Stimulated activated CD8-positive, alpha-beta memory T cell treated with anti-CD3 and anti-CD28 coated beads, Interleukin-15, amount 100 ng/mL, for 24 hours (primary cell): ENCODE measurements around the gene ICOS.
"Not testable (repeated sequence)": the region's sequence is repeated elsewhere in the genome, so short reads cannot be mapped to it uniquely, and the experiment has no call there.

Source experiments
- DNase-seq: peaks from one replicate; pipeline ENCODE4 v3.0.0-alpha.2; 2020; ENCODE audit warnings: low read depth

ICOS gene

GRCh38 chr2:203918264-203918663 is 18.3 kb upstream of the ICOS start:
- DNase-seq, result no peak

GRCh38 chr2:203918839-203919238 is 17.7 kb upstream of the ICOS start:
- no peak for DNase-seq

DNA sequence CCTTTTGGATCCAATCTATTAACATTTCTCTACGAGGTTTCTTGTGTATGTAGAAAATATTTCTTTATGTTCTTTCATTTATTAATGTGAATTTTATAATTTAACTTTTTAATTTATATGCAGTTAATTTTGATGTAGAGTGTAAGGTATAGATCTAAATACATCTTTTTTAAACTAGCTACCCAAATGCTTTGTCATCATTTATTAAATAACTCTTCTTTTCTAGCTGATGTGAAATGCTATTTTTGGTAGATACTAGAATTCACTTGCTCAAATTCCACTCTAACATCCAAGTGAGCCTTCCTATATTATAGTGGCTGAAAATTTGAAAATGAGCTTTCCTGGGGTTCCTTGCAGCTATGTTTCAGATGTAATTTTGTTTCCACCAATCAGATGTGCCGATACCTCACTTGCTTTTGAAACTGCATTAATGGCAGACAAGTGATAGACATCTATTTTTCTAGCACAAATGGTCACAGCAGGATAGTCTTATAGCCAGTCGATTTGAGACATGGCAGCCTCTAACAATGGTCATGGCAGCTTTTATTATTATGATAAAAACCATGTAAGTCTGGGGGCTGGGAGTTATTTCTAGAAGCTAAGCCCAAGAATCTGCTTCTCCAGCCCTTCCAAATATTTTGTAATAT is 10.9 kb upstream of the ICOS start:
- no peak for DNase-seq

- no peak for DNase-seq
Measured at GRCh38 chr2:203928849-203929248, 7.7 kb upstream of the ICOS start.

DNA sequence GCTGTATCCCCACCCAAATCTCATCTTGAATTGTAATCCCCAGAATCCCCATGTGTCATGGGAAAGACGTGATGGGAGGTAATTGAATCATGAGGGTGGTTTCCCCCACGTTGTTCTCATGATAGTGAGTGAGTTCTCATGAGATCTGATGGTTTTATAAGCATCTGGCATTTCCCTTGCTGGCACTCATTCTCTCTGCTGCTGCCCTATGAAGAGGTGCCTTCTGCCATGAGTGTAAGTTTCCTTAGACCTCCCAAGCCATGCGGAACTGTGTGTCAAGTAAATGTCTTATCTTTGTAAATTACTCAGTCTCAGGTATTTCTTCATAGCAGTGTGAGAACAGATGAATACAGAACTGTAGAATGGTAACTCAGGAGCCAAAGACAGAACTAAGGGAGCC is 5.3 kb upstream of the ICOS start:
- not testable (repeated sequence) for DNase-seq

DNA sequence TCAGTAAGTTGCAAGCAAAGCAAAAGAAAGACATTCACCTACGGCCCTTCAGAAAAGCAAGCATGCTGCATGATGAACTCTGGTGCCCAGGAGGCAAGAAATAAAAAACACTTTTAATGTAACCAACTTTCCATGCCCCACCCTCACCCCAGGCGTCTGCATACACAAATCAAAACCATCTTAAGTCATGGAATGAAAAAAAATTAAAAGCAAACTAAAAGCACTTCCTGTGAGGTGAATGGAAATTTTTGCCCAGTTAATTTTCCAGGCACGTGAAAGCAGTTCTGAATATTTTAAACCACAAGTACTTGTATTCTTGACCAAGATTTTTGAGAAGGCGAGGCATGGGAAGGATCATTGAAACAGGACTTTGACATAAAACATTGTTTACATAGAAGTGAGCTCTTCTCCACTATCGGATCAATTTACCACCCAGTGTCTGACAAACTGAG is 2.5 kb upstream of the ICOS start:
- DNase-seq, result no peak

- no peak for DNase-seq
Measured at GRCh38 chr2:203934711-203935438, 1.7 kb upstream of the ICOS start.

DNA sequence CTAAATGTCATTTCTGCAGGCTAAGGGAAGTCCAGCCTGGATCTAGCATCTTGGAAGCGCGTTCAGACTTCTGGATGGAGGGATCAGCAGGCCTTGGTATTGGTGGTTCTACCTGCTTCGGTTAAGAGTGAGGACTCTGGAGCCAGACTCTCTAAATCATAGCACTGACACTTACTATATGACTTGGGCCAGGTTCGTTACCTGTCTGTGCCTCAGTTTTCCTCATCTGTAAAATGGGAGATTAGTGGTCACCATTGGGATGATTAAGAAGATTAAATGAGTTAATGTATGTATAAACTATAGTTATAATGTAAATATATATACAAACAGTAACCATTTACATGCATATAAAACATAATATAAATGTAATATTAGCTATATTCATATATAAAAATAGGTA is 995 bp upstream of the ICOS start:
- DNase-seq, result no peak

DNA sequence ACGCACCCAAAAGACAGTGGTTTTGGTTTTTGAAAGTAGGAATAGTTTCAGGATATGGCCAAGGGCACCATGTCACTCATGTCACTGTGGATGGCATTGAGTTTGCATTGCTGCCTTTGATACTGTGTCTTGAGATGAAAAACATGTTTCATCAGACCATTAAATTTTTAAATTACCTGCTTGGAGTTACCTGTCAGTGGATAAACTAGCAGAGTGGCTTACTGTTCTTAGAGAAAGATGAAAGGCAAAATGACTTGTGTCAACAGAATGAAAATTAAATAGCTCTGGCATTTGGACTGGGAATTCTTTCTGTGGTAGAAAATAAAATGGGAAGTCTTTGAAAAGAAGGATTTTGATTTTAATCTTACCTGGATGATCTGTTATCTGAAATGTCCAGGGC is 386 bp downstream of the ICOS start:
- no peak for DNase-seq

DNA sequence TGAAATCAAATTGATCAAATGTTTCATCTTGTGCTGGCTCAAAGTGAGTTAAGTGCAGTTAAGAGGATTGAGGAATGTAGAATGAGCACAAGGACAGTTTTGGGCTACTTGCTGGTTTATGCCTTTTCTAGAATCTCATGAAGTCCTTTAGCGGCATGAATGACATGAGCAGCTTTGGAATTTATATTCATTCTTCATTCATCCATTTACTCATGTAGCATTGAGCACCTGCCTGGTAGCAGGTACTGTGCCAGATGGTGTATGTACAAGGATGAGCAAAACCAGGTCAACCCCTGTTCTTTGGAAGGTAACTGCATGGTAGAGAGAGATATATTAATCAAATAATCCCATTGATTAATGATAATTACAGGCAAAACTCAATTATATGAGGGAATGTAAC is 1.2 kb downstream of the ICOS start:
- DNase-seq, result no peak

GRCh38 chr2:203940039-203940438 is 3.5 kb downstream of the ICOS start:
- no peak for DNase-seq

DNA sequence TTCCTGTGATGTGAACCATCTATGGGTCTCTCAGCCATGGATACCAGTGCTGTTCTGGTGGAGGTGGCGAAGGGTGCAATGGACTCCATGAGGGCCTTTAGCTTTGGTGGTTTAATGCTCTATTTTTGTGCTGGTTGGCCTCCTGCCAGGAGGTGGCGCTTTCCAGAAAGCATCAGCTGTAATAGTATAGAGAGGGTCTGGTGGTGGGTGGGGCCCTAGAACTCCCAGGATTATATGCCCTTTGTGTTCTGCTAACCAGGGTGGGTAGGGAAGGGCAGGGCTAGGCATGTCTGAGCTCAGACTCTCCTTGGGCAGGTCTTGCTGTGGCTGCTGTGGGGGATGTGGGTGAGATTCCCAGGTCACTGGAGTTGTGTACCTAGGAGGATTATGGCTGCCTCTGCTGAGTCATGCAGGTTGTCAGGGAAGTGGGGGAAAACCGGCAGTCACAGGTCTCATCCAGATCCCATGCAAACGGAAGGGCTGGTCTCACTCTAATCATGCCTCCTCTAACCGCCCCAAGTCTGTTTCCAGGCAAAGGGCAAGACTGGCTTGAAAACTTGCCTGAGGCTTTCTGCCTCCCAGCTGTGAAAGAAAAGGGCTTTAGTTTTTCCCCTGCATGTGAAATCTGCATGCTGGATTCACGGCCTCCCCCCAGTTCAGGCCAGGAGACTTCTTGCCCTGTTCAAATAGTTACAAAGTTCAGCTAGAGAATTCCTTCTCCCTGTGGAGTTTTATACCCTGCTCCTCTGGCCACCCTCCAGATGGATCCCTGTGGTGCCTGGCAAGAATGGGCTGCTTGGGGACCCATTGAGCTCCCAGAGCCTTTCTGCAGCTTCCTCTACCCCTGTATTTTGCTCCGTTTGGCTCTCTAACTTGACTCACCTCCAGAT is 7.2 kb downstream of the ICOS start:
- DNase-seq, result not testable (repeated sequence)

GRCh38 chr2:203948733-203949132 is 12.2 kb downstream of the ICOS start:
- DNase-seq, result no peak

DNA sequence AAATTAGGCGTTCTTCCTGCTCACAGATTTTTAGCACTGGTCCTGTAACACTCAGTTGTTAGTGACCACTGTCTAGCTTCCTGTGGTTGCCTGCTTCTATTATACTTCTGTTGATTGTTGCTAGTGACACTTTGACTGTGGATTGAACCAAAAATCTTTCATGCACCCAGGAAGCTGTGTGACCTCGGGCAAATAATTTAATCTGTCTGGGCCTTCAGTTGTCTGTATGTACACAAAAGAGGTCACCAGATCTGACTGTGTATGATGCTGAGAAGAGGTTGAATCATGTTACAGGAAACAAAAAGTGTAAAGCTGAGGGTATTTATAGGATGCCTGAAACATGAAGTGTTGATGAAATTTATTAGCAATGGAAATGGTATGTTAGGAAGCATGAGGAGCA is 12.7 kb downstream of the ICOS start:
- no peak for DNase-seq

DNA sequence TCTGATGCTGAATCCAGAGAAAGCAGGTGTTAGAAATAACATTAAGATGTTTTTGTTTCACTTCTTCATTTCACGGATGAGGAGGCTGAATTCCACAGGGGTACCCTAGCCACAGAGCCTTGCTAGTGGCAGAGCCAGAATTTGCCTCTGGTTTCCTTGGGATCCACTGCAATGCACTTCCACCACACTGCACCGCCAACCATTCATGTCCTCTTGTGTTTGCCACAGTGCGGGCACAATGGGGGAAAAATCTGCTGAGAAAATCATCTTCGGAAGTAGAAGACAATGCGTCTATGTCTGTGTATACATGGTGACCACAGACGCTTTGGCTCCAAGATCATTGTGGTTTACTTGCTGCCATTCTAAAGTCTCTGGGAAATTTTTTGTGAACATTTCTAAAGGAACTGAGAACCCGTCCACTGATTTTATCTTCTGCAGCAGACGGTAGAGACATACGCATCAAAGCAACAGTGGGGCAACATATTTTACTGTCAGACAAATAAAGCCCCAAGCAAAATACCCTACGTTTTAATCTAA is 14.9 kb downstream of the ICOS start:
- DNase-seq, result no peak

DNA sequence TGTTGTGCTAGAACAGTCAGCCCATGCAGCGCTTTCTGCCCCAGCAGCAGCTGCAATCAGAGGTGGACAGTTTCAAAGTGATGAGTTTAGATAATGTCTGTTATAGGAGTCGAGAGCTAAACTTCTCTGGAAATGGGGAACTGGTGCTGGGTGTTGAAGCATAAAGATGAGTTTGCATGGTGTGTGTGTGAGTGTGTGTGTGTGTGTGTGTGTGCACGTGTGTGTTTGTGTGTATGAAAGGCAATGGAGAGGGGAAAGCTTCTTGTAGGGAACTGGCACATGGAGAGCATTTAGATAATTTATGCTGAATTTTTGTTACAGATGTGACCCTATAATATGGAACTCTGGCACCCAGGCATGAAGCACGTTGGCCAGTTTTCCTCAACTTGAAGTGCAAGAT is 22.7 kb downstream of the ICOS start:
- no peak for DNase-seq

DNA sequence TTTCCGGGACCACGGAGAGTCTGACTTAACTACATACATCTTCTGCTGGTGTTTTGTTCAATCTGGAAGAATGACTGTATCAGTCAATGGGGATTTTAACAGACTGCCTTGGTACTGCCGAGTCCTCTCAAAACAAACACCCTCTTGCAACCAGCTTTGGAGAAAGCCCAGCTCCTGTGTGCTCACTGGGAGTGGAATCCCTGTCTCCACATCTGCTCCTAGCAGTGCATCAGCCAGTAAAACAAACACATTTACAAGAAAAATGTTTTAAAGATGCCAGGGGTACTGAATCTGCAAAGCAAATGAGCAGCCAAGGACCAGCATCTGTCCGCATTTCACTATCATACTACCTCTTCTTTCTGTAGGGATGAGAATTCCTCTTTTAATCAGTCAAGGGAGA is 23.1 kb downstream of the ICOS start:
- no peak for DNase-seq

- DNase-seq, result no peak
Measured at GRCh38 chr2:203960811-203961210, 24.2 kb downstream of the ICOS start.

DNA sequence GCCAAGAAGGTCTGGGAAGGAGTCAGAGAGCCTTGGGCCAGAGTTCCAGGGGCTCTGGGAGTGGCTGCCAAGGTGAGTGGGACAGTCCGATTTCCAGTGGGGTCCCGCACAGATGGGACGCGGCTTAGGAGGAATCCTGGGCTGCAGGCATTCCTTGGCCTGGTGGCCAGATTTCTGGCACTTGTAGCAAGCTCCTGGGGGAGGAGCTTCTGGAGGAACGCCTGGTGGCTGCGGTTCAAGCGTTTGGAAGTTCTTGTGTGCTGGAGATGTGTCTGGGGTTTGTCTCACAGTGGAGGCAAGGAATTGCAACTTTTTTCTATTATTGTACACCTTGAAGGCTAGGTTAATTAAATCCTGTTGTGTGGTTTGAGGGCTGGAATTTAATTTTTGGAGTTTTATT is 28.6 kb downstream of the ICOS start:
- not testable (repeated sequence) for DNase-seq

DNA sequence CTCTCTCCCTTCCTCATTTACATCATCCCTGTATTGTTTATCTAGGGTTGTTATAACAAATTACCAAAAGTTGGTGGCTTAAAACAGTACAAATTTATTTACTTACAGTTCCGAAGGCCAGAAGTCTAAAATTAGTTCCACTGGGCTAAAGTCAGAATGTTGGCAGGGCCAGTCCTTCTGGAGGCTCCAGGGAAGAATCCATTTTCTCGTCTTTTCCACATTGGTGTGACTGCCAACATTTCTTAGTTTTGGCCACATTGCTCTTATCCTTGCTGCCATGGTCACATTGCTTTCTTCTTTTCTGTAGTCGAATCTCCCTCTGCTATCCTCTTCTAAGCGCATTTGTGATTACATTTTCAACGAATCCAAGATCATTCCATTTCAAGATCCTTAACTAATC is 34.7 kb downstream of the ICOS start:
- no peak for DNase-seq

DNA sequence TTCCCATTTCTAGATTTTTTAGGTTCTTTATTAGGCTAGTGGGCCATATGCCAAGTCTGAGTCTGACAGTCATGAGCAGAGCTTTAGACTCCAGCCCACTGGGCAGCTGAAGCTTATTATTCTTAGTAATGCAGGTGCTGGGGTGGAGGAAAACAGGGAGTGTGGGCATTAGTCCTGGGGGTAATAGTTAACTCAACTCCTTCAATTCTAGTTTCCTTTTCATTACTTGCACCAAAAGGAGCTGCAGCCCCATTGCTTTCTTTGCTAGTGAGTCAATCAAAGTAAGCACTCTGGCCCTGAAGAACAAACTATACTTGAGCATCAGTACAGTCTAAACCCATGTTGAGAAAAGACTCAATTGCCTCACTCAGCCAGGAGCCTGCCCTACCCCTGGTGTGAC is 35.5 kb downstream of the ICOS start:
- no peak for DNase-seq

- DNase-seq, result no peak
Measured at GRCh38 chr2:203973000-203973399, 36.4 kb downstream of the ICOS start.

DNA sequence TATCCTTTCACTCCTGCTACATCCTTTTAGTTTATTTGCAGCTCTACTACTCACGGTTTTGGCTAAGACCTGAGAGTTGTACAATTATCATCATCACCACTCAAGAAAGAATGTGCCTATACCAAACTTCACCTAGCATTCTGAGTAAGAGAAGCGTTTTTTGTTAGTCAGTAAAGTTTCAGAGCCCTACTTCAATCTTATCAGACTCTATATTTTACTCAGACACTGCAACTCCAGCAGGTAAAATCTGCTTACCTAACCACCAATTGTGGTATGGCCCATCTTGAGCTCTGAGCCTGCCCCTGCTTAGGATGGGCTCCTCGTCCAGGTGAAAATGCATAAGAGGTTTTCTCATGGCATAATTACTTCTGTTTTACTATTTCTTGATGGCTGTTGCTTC is 37.1 kb downstream of the ICOS start:
- DNase-seq, result no peak
